Measurements from ENCODE around the gene CPEB3.

DNA sequence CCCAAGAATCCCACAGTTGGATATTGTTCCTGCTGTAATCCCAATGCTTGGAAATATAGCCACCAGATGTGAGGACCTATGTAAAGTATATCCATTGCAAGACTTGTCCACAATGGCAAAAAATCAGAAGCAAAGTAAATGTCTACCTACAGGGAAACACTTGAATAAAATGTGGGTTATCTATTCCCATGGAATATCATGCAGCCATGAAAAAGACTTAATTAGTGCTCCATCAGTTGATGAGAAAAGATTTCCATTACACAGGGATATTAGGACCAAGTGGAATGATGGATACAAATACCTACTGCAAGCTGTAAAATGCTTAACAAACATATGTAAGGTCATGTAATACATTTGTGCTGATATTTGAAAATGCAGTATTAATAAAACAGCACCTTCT is 236.1 kb downstream of the CPEB3 start:
- TF ChIP-seq ELF4 (IDR thresholded peaks at IDR 0.05) (no peak), FOXA1 (IDR thresholded peaks at IDR 0.05) (no peak), SUZ12 (IDR thresholded peaks at IDR 0.05) (no peak), FOXK2 (IDR thresholded peaks at IDR 0.05) (no peak), FOXM1 (IDR thresholded peaks at IDR 0.05; ENCODE audit: borderline replicate concordance) (no peak), TARDBP (IDR thresholded peaks at IDR 0.05) (no peak)
- TF ChIP-seq, protein P1, sequence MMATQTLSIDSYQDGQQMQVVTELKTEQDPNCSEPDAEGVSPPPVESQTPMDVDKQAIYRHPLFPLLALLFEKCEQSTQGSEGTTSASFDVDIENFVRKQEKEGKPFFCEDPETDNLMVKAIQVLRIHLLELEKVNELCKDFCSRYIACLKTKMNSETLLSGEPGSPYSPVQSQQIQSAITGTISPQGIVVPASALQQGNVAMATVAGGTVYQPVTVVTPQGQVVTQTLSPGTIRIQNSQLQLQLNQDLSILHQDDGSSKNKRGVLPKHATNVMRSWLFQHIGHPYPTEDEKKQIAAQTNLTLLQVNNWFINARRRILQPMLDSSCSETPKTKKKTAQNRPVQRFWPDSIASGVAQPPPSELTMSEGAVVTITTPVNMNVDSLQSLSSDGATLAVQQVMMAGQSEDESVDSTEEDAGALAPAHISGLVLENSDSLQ (IDR thresholded peaks at IDR 0.05): no peak
